Fibroblast of the conjunctiva (primary cell): ENCODE results near the gene COX6B2.
A peak's percentile ranks its signal among the peaks of the same experiment; 100 is the strongest.

ENCODE experiments used
- DNase-seq: peaks from one replicate; pipeline ENCODE4 v3.0.0-alpha.2; 2010; ENCODE audit warnings: low read depth

Gene COX6B2

GRCh38 chr19:55362174-55362989 is 7.9 kb upstream of the COX6B2 start:
- DNase-seq = no peak

GRCh38 chr19:55360902-55361301 is 6.4 kb upstream of the COX6B2 start:
- DNase-seq = no peak

GRCh38 chr19:55358943-55359908 is 4.7 kb upstream of the COX6B2 start:
- DNase-seq = no peak

- DNase-seq = no peak
These were observed 4.0 kb upstream of the COX6B2 start for GRCh38 chr19:55358493-55358892.

- no peak for DNase-seq
These were observed 798 bp upstream of the COX6B2 start for GRCh38 chr19:55355213-55355821.

- DNase-seq = peak; percentile 26
These were observed 469 bp downstream of the COX6B2 start for GRCh38 chr19:55353803-55354697.

- DNase-seq = no peak
These were observed 1.1 kb downstream of the COX6B2 start for GRCh38 chr19:55353356-55353802.

GRCh38 chr19:55352549-55353145 is 1.9 kb downstream of the COX6B2 start:
- no peak for DNase-seq

GRCh38 chr19:55352040-55352439 is 2.5 kb downstream of the COX6B2 start:
- no peak for DNase-seq

- DNase-seq = no peak
These were observed 3.8 kb downstream of the COX6B2 start for GRCh38 chr19:55350620-55351315.

GRCh38 chr19:55348317-55349034 is 6.0 kb downstream of the COX6B2 start:
- no peak for DNase-seq

GRCh38 chr19:55347442-55348009 is 7.0 kb downstream of the COX6B2 start:
- no peak for DNase-seq

- DNase-seq = no peak
These were observed 7.6 kb downstream of the COX6B2 start for GRCh38 chr19:55346725-55347441.

- DNase-seq = peak; percentile 70
These were observed 8.4 kb downstream of the COX6B2 start for GRCh38 chr19:55345818-55346724.

- no peak for DNase-seq
These were observed 9.3 kb downstream of the COX6B2 start for GRCh38 chr19:55345101-55345817.

GRCh38 chr19:55344444-55344843 is 10.1 kb downstream of the COX6B2 start:
- DNase-seq = no peak
